ENCODE results near the gene MEIS2. TPM values are rescaled to one million over a fixed set of nuclear protein-coding genes. Genes with fewer than 3 reads are reported as not detected.
A peak's percentile ranks its signal among the peaks of the same experiment; 100 is the strongest.

Gene MEIS2
- total RNA-seq, 2 experiments from 2014 or later = not detected

DNA sequence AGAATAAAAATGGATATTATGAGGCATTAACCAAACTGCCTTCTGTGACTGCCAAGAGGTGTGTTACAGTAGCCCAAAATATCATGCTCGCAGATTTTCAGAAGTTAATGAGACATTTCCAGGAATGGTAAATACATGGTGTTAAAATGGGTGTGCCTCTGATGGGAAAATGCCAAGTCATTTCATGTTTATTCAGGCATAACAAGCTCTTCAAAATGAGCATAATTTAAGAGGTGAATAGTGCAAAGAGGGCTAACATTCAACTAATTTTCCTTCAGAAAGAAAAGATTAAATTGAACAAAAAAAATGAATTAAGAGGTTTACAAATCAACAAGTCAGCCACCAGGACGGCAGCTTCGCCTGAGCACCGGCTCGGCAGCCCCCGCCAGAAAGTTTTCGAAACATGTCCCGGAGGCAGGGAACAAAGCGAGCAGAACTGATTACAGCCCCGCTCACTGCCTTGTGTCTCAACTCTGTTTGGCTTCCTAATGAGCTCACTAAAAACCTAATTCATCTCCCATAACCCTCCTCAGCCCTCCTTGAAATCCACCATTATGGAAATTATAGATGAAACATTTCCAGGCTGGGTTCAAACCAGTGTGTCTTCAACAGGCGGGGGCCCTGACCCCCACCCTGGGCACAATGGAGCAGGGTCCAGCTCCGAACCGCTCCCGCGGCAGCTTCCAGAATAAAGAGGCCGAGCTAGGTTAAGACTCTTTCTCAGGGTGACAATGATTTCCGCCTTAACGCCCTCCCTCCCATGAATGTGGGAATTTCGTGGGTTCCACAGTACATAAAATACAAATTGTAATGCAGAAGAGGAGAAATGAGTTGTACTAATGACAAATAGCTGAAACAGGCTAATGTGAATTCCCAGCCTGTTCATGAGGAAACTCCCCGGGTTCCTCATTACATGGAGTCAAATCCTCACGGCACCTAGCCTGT lies 43.9 kb downstream of the MEIS2 start:
- Mint-ChIP-seq H3K36me3 (ENCODE audit: low read depth) (no peaks in the 10 kb centered on the region), H3K27me3 (ENCODE audit: low read depth) (peaks cover 4% of the 10 kb centered on the region), H3K4me3 (no peak overlapping the region), H3K9me3 (no peaks in the 10 kb centered on the region), H3K27ac (no peak overlapping the region), H3K4me1 (ENCODE audit: low read depth) (no peaks in the 10 kb centered on the region)
- no peak for DNase-seq
- intact Hi-C loops (cut with micrococcal nuclease) = no loop called here
- CTCF ChIA-PET = interaction anchor here (0.5 kb wide), 1 partner anchor 170 kb away, joined by 3 read pairs; no protein-coding TSS in a partner anchor

DNA sequence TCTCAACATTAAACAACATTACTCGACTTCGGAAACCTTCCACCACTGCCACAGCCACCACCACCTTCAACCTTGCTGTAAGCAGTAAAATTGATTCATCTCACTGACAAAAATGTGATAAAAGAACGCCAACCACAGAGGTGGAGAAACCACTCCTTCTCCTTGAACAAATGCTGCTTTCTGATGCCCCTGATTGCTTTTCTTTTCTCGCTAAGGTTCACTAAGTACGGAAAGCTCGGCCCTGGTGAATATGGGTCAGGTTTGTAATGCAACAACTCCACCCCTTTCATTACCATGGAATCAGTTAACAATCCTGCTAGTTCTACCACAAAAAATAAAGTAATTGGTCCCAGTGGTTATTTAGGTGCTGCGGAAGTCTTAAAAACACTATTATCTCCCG lies 44.9 kb downstream of the MEIS2 start:
- H3K36me3 Mint-ChIP-seq (ENCODE audit: low read depth) = no peaks in the 10 kb centered on the region
- H3K27me3 Mint-ChIP-seq (ENCODE audit: low read depth) = peaks cover 4% of the 10 kb centered on the region
- CTCF ChIA-PET = no interaction called here
- no peak overlapping the region for H3K27ac Mint-ChIP-seq
- intact Hi-C loops (cut with micrococcal nuclease) = no loop called here
- no peak for DNase-seq
- H3K4me3 Mint-ChIP-seq = no peak overlapping the region
- H3K4me1 Mint-ChIP-seq (ENCODE audit: low read depth) = no peaks in the 10 kb centered on the region
- H3K9me3 Mint-ChIP-seq = no peaks in the 10 kb centered on the region

DNA sequence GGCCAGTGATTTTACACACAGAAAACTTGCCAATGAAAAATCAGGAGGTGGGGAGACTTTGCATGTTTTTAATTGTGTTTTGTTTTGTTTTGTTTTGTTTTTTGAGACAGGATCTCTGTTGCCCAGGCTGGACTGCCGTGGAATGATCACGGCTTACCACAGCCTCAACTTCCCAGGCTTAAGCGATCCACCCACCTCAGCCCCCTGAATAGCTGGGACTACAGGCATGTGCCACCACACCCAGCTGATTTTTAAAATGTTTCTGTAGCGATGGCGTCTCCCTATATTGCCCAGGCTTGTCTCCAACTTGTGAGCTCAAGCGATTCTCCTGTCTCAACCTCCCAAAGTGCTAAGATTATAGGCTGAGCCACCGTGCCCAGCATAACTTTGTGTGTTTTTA lies 46.0 kb downstream of the MEIS2 start:
- Mint-ChIP-seq H3K9me3 (no peaks in the 10 kb centered on the region), H3K36me3 (ENCODE audit: low read depth) (no peaks in the 10 kb centered on the region), H3K27ac (peak overlapping the region; percentile 6), H3K27me3 (ENCODE audit: low read depth) (peaks cover 6% of the 10 kb centered on the region), H3K4me1 (ENCODE audit: low read depth) (no peaks in the 10 kb centered on the region), H3K4me3 (no peak overlapping the region)
- intact Hi-C loops (cut with micrococcal nuclease) = no loop called here
- no peak for DNase-seq
- CTCF ChIA-PET = no interaction called here

DNA sequence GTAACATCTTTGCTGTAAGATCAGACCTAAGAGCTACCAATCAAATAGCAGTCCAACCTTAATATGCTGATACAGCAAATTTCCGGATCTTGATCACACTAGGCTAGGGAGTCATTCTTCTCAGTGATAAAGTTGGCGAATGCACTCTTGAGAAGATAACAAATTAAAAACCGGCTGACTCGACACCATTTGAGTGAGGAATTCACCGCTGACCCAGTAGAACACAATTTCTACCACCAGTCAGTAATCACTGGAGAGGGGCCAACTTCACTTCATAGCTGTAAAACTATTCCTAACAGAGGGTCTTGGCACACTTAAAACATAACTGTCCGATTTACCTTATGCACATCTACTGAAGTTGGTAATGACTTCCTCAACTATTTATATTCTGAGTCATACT lies 47.2 kb downstream of the MEIS2 start:
- H3K27ac Mint-ChIP-seq = no peak overlapping the region
- H3K36me3 Mint-ChIP-seq (ENCODE audit: low read depth) = no peaks in the 10 kb centered on the region

GRCh38 chr15:37050345-37050744 lies 50.0 kb downstream of the MEIS2 start:
- intact Hi-C loops (cut with micrococcal nuclease) = no loop called here
- Mint-ChIP-seq H3K9me3 (no peaks in the 10 kb centered on the region), H3K27me3 (ENCODE audit: low read depth) (peaks cover 4% of the 10 kb centered on the region), H3K4me3 (no peak overlapping the region), H3K27ac (no peak overlapping the region), H3K36me3 (ENCODE audit: low read depth) (no peaks in the 10 kb centered on the region), H3K4me1 (ENCODE audit: low read depth) (no peaks in the 10 kb centered on the region)
- CTCF ChIA-PET = no interaction called here
- DNase-seq = no peak

More for the DNA sequence above, 47.2 kb downstream of the MEIS2 start:
- peaks cover 2% of the 10 kb centered on the region for H3K27me3 Mint-ChIP-seq (ENCODE audit: low read depth)
- H3K9me3 Mint-ChIP-seq = no peaks in the 10 kb centered on the region
- intact Hi-C loops (cut with micrococcal nuclease) = no loop called here
- H3K4me1 Mint-ChIP-seq (ENCODE audit: low read depth) = no peaks in the 10 kb centered on the region
- CTCF ChIA-PET = interaction anchor here (0.7 kb wide), 1 partner anchor 556 kb away, joined by 3 read pairs; no protein-coding TSS in a partner anchor
- H3K4me3 Mint-ChIP-seq = no peak overlapping the region
- no peak for DNase-seq

GRCh38 chr15:37046876-37047614 lies 53.3 kb downstream of the MEIS2 start:
- CTCF ChIA-PET = interaction anchor here (0.6 kb wide), 1 partner anchor 477 kb away, joined by 4 read pairs; no protein-coding TSS in a partner anchor
- no peak for DNase-seq
- Mint-ChIP-seq H3K4me3 (no peak overlapping the region), H3K27me3 (ENCODE audit: low read depth) (peaks cover 10% of the 10 kb centered on the region), H3K36me3 (ENCODE audit: low read depth) (no peaks in the 10 kb centered on the region), H3K9me3 (no peaks in the 10 kb centered on the region), H3K27ac (no peak overlapping the region), H3K4me1 (ENCODE audit: low read depth) (no peaks in the 10 kb centered on the region)
- intact Hi-C loops (cut with micrococcal nuclease) = no loop called here

DNA sequence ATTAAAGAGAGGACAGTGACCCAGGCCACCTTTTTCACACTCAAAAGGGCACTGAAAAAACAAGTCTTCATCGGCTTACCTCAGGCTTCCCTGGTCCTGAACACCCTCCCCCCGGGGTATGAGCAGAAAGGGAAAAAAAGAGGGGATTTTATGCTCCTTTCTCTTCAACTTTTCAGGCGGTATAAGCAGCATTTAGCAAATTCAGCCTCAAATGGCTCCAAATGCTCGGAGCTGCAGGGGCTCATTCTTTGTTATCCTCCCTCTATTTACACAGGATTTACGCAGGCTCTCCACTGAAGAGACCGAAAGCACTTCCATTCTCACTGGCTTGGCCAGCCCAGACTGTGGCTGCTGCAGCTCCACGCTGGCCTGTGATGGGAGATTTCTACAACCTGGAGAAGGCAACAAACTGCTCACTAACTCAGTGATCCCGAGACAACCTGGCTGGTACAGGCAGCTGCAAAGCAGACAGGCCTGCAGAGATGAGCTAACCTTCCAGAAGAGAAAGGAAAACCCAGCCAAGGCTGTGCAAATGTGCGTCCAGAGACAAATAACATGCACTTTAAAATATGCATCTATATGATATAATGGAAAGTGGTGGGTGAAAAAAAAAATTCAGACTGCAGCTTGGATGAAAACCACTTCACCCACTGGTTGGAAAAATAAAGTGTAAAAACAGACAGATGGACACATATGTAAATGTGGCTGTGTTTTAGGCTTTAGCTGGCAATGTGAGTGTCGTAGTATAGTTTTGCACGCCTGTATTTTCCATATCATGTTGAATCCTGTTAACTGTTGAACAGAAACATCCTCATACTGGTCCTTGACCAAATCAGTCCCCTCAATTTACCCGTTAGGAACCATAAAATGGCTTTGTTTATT lies 54.2 kb downstream of the MEIS2 start:
- Mint-ChIP-seq H3K36me3 (ENCODE audit: low read depth) (no peaks in the 10 kb centered on the region), H3K27me3 (ENCODE audit: low read depth) (peaks cover 10% of the 10 kb centered on the region), H3K27ac (no peak overlapping the region), H3K4me3 (no peak overlapping the region), H3K9me3 (no peaks in the 10 kb centered on the region), H3K4me1 (ENCODE audit: low read depth) (no peaks in the 10 kb centered on the region)
- no peak for DNase-seq
- intact Hi-C loops (cut with micrococcal nuclease) = no loop called here
- CTCF ChIA-PET = no interaction called here

DNA sequence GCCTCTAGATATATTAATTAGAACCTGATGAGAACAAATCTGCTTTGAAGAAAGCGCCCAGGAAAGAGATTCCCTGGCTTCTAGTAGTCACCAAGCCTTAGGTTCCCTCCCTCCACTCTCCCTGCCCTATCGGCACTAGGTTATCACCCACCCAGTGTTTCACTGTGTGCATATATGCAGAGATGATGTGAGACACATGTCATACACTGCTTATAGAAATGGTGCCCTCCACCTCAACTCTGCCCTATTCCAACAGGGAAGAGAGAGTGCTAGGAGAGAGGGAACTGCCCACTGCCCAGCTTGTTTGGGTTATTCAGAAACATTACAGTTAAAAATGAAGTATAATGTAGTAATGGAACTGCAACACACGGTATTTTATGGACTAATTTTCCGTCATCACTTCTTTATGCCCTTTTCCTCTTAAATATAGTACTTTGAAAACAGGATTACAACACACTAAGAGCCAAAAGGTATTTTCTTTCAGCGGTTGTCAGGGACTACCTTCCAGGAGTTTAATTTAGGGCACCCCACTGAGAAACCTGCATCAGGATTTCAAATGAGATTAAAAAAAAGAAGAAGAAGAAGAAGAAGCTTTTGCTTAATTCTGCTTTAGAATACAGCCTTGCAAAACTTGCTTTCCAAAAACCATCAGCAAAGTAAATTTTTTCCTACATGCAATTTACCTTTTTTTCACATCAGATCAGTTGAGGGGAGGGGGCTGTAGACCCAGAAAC lies 55.3 kb downstream of the MEIS2 start:
- H3K36me3 Mint-ChIP-seq (ENCODE audit: low read depth) = no peaks in the 10 kb centered on the region
- H3K9me3 Mint-ChIP-seq = no peaks in the 10 kb centered on the region
- intact Hi-C loops (cut with micrococcal nuclease) = no loop called here
- DNase-seq = no peak
- H3K27ac Mint-ChIP-seq = no peak overlapping the region
- CTCF ChIA-PET = no interaction called here
- H3K4me1 Mint-ChIP-seq (ENCODE audit: low read depth) = no peaks in the 10 kb centered on the region
- H3K27me3 Mint-ChIP-seq (ENCODE audit: low read depth) = peaks cover 10% of the 10 kb centered on the region
- no peak overlapping the region for H3K4me3 Mint-ChIP-seq

DNA sequence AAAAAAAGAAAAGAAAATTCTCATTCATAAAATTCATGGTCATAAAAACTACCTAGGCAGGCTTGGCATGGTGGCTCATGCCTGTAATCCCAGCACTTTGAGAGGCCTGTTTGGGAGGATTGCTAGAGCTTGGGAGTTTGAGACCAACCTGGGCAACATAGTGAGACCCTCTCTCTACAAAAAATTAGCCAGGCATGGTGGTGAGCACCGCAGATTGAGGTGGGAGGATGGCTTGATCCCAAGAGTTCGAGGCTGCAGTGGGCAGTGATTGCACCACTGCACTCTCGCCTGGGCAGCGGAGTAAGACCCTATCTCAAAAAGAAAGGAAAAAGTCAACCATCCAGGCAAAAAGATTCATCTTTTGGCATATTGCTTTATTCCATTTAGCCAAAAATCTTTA lies 58.5 kb downstream of the MEIS2 start:
- Mint-ChIP-seq H3K9me3 (no peaks in the 10 kb centered on the region), H3K36me3 (ENCODE audit: low read depth) (no peaks in the 10 kb centered on the region), H3K27me3 (ENCODE audit: low read depth) (peaks cover 9% of the 10 kb centered on the region), H3K4me3 (no peak overlapping the region), H3K4me1 (ENCODE audit: low read depth) (no peaks in the 10 kb centered on the region), H3K27ac (no peak overlapping the region)
- CTCF ChIA-PET = no interaction called here
- no peak for DNase-seq
- intact Hi-C loops (cut with micrococcal nuclease) = no loop called here

DNA sequence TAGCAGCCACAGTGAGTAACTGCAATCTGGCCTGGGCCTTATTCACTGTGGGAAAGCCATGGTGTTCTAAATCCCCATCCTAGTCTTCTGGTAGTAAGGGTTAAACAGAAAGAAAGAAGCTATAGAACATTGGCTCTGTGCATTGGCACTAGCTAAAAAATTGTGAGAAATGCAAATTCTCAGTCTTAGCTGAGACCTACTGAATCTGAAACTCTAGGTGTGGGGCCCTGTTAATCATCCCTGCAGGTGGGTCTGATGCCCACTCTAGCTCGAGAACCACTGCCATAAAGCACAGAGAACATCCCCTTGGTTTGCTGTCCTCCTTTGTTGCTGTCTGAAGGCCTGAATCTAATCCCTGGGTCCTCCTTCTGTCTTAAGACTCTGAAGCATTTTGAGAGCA lies 59.3 kb downstream of the MEIS2 start:
- H3K27ac Mint-ChIP-seq = no peak overlapping the region
- intact Hi-C loops (cut with micrococcal nuclease) = no loop called here
- H3K9me3 Mint-ChIP-seq = no peaks in the 10 kb centered on the region
- no peaks in the 10 kb centered on the region for H3K4me1 Mint-ChIP-seq (ENCODE audit: low read depth)
- H3K36me3 Mint-ChIP-seq (ENCODE audit: low read depth) = no peaks in the 10 kb centered on the region
- DNase-seq = no peak
- no peak overlapping the region for H3K4me3 Mint-ChIP-seq
- CTCF ChIA-PET = no interaction called here
- H3K27me3 Mint-ChIP-seq (ENCODE audit: low read depth) = peaks cover 7% of the 10 kb centered on the region

DNA sequence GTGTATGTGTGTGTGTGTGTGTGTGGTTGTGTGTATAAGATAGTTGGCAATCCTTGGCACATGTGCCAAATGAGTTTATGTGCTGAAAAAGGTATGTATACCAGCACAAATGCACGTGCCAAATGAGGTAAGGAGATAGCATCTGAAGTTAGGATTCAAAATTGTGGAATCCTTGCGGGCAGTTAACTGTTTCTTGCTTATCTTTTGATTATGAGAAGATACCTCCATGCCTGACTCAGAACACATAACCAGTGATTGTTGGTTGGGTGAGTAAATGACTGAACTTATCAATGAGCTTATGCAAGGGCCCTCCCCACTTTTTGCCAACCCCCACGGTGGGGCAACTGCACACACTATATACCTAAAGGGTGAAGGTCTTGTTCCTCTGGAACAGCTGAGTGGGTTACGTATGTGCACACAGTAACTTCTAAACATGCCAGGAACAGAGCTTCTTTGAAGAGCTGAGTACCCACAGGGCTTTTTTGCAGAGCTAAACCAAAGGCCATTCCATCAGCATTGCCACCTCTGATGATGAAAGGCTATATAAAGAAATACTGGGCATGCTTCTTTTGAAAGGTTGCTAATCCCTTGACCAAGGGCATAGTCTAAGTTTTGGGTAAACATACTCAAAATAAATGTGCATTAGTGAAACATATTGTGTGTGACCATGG lies 60.1 kb downstream of the MEIS2 start:
- Mint-ChIP-seq H3K27ac (no peak overlapping the region), H3K4me1 (ENCODE audit: low read depth) (no peaks in the 10 kb centered on the region), H3K27me3 (ENCODE audit: low read depth) (peaks cover 6% of the 10 kb centered on the region), H3K9me3 (no peaks in the 10 kb centered on the region), H3K4me3 (no peak overlapping the region), H3K36me3 (ENCODE audit: low read depth) (no peaks in the 10 kb centered on the region)
- CTCF ChIA-PET = no interaction called here
- intact Hi-C loops (cut with micrococcal nuclease) = no loop called here
- DNase-seq = no peak

Data from activated naive CD4-positive, alpha-beta T cell treated with anti-CD3 and anti-CD28 coated beads for 36 hours (primary cell).